CD14-positive monocyte (primary cell): ENCODE results near the gene COMMD10. TPM values are rescaled to one million over a fixed set of nuclear protein-coding genes. Genes with fewer than 3 reads are reported as not detected.

Source experiments
- DNase-seq, 3 donors: peaks; one replicate each; pipeline ENCODE4 v3.0.0-alpha.2; 2011 to 2022
- H2AFZ ChIP-seq: 2 replicates; pipeline ENCODE4 v1.6.0; 2012; ENCODE audit warnings: mild to moderate bottlenecking, low read depth, low read length, inconsistent platforms; ENCODE audit not compliant: insufficient read depth, poor library complexity, severe bottlenecking
- H3K27ac ChIP-seq, 2 donors: 1 replicate in 1 of 2; 2 replicates in 1 of 2; pipeline ENCODE4 v1.5.1; 2012 to 2013; ENCODE audit warnings: low read length in 2 of 2, control low read depth in 1 of 2, inconsistent platforms in 1 of 2, low read depth in 1 of 2, mild to moderate bottlenecking in 1 of 2
- H3K27me3 ChIP-seq, 2 donors: one replicate each; pipeline versions ENCODE4 v1.6.0 to v1.6.1; 2011 to 2013; ENCODE audit warnings: low read length in 2 of 2; ENCODE audit not compliant: control insufficient read depth in 2 of 2, insufficient read depth in 2 of 2
- H3K36me3 ChIP-seq, 2 donors: replicated peaks in 1 of 2; 1 replicate in 1 of 2; 2 replicates in 1 of 2; pipeline versions ENCODE4 v1.5.1 to v1.6.1; 2012 to 2013; ENCODE audit warnings: low read length in 2 of 2, control low read depth in 1 of 2, inconsistent platforms in 1 of 2, mild to moderate bottlenecking in 1 of 2; ENCODE audit not compliant: insufficient read depth in 2 of 2, control insufficient read depth in 1 of 2
- H3K4me1 ChIP-seq, 2 donors: 1 replicate in 1 of 2; 2 replicates in 1 of 2; pipeline versions ENCODE4 v1.5.1 to v1.6.1; 2012 to 2013; ENCODE audit warnings: low read length in 2 of 2, control low read depth in 1 of 2, inconsistent platforms in 1 of 2, mild to moderate bottlenecking in 1 of 2, moderate library complexity in 1 of 2; ENCODE audit not compliant: insufficient read depth in 2 of 2, control insufficient read depth in 1 of 2
- H3K4me2 ChIP-seq: replicated peaks from 2 replicates; pipeline ENCODE3; 2012; ENCODE audit warnings: low read length, moderate library complexity, mild to moderate bottlenecking; ENCODE audit not compliant: poor library complexity, severe bottlenecking; ENCODE audit errors: extremely low read depth
- H3K4me3 ChIP-seq, 3 experiments: fragments of 200-600 bp in 1 of 3; sonication (generic) in 1 of 3; replicated peaks in 1 of 3; 1 replicate in 2 of 3; 2 replicates in 1 of 3; pipeline ENCODE4 v1.5.1; 2011 to 2013; ENCODE audit warnings: low read length in 3 of 3, mild to moderate bottlenecking in 3 of 3, control low read depth in 2 of 3, low read depth in 2 of 3, inconsistent platforms in 1 of 3, moderate library complexity in 1 of 3
- H3K79me2 ChIP-seq: 2 replicates; pipeline ENCODE4 v1.6.0; 2012; ENCODE audit warnings: mild to moderate bottlenecking, control low read depth, inconsistent platforms, low read length, moderate library complexity; ENCODE audit not compliant: insufficient read depth
- H3K9ac ChIP-seq: 2 replicates; pipeline ENCODE4 v1.6.0; 2017; ENCODE audit warnings: low read length, mild to moderate bottlenecking; ENCODE audit not compliant: insufficient read depth, poor library complexity, severe bottlenecking
- H3K9me3 ChIP-seq, 2 donors: replicated peaks in 1 of 2; 1 replicate in 1 of 2; 2 replicates in 1 of 2; pipeline versions ENCODE4 v1.5.1 to v1.6.1; 2012 to 2013; ENCODE audit warnings: low read length in 2 of 2, control low read depth in 1 of 2; ENCODE audit not compliant: control insufficient read depth in 1 of 2, insufficient read depth in 1 of 2
- H4K20me1 ChIP-seq: 2 replicates; pipeline ENCODE4 v1.6.0; 2012; ENCODE audit warnings: mild to moderate bottlenecking, low read length, control low read depth, moderate library complexity; ENCODE audit not compliant: insufficient read depth
- H3K27ac Mint-ChIP-seq, 7 donors: one replicate each; pipeline ENCODE4 v1.8.0; 2020; ENCODE audit warnings: mild to moderate bottlenecking in 7 of 7, mixed read lengths in 7 of 7, moderate library complexity in 6 of 7, inconsistent platforms in 2 of 7
- H3K27me3 Mint-ChIP-seq, 3 donors: one replicate each; pipeline ENCODE4 v1.8.0; 2021 to 2022; ENCODE audit warnings: low read depth in 3 of 3, mild to moderate bottlenecking in 3 of 3, mixed read lengths in 3 of 3, moderate library complexity in 3 of 3, inconsistent platforms in 1 of 3
- H3K36me3 Mint-ChIP-seq, 2 donors: one replicate each; pipeline ENCODE4 v1.8.0; 2020; ENCODE audit warnings: mixed read lengths in 2 of 2, inconsistent platforms in 1 of 2, mild to moderate bottlenecking in 1 of 2
- H3K4me1 Mint-ChIP-seq: one replicate; pipeline ENCODE4 v1.8.0; 2020; ENCODE audit warnings: mild to moderate bottlenecking, mixed read lengths
- H3K4me3 Mint-ChIP-seq, 2 donors: one replicate each; pipeline ENCODE4 v1.8.0; 2020; ENCODE audit warnings: mild to moderate bottlenecking in 2 of 2, mixed read lengths in 2 of 2, moderate library complexity in 1 of 2
- H3K9me3 Mint-ChIP-seq, 7 donors: one replicate each; pipeline ENCODE4 v1.8.0; 2020 to 2022; ENCODE audit warnings: mixed read lengths in 7 of 7, mild to moderate bottlenecking in 6 of 7, moderate library complexity in 6 of 7, inconsistent platforms in 2 of 7
- WGBS: methylation state at CpG from one replicate; pipeline ENCODE4 v1.1.5; 2013; ENCODE audit warnings: missing lambda C conversion rate; ENCODE audit not compliant: insufficient coverage; 5-methylcytosine and 5-hydroxymethylcytosine counted together
- intact Hi-C, 2 donors: fragments of 100-400 bp; cut with micrococcal nuclease; formaldehyde crosslinking; loops; one replicate each; pipeline versions ENCODE4 v1.15.0 to v1.15.1; 2023
- polyA plus RNA-seq, 3 donors: library from polyadenylated mRNA; depleted of rRNA in 1 of 3; unstranded in 2 of 3; stranded (reverse) in 1 of 3; fragments of 300-500 nt in 2 of 3; fragments of >200 nt in 1 of 3; fragmentation: Illumina TruSeq in 2 of 3; gene quantifications; 1 replicate in 2 of 3; 2 replicates in 1 of 3; pipeline ENCODE4 v1.2.3, GENCODE V29; 2012 to 2021
- TF ChIP-seq, protein P1 (sequence below): fragments of 200-600 bp; IDR thresholded peaks from one replicate; pipeline ENCODE4 v1.8.0; 2022; ENCODE audit warnings: antibody characterized with exemption, mild to moderate bottlenecking

The COMMD10 gene
- polyA plus RNA-seq, 3 donors, result 16.9 to 86.1 (median 61.2) TPM

GRCh38 chr5:116135344-116135743 lies 50.5 kb downstream of the COMMD10 start:
- H3K4me1 Mint-ChIP-seq, result peaks cover 7% of the 10 kb centered on the region

GRCh38 chr5:116137544-116138378 lies 52.9 kb downstream of the COMMD10 start:
- peaks cover 9 to 22% of the 10 kb centered on the region in 2 donors for H3K36me3 ChIP-seq
- intact Hi-C loops, result no loop called here
- H3K79me2 ChIP-seq, result no peaks in the 10 kb centered on the region
- H3K4me1 ChIP-seq, result peaks cover 0 to 5% of the 10 kb centered on the region in 2 donors
- no peak overlapping the region for H3K4me3 ChIP-seq
- no peak overlapping the region for H3K9ac ChIP-seq
- no peak overlapping the region for H3K27ac ChIP-seq
- no peaks in the 10 kb centered on the region for H3K27me3 ChIP-seq
- H2AFZ ChIP-seq, result no peak overlapping the region
- peak; percentile 3 to 14 (median 8) for DNase-seq
- no peaks in the 10 kb centered on the region for H3K9me3 ChIP-seq
- Mint-ChIP-seq H3K4me3 (no peak overlapping the region), H3K27ac (no peak overlapping the region), H3K9me3 (peaks cover 0 to 3% (median 0%) of the 10 kb centered on the region in 7 donors), H3K27me3 (no peaks in the 10 kb centered on the region), H3K4me1 (peaks cover 7% of the 10 kb centered on the region), H3K36me3 (peaks cover 25 to 35% of the 10 kb centered on the region in 2 donors)
- no peak overlapping the region for H3K4me2 ChIP-seq
- no CpG with 5 or more reads among the region's 4 CpGs for WGBS
- no peaks in the 10 kb centered on the region for H4K20me1 ChIP-seq
- TF ChIP-seq, protein P1, sequence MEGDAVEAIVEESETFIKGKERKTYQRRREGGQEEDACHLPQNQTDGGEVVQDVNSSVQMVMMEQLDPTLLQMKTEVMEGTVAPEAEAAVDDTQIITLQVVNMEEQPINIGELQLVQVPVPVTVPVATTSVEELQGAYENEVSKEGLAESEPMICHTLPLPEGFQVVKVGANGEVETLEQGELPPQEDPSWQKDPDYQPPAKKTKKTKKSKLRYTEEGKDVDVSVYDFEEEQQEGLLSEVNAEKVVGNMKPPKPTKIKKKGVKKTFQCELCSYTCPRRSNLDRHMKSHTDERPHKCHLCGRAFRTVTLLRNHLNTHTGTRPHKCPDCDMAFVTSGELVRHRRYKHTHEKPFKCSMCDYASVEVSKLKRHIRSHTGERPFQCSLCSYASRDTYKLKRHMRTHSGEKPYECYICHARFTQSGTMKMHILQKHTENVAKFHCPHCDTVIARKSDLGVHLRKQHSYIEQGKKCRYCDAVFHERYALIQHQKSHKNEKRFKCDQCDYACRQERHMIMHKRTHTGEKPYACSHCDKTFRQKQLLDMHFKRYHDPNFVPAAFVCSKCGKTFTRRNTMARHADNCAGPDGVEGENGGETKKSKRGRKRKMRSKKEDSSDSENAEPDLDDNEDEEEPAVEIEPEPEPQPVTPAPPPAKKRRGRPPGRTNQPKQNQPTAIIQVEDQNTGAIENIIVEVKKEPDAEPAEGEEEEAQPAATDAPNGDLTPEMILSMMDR, result peak; percentile 83

More at GRCh38 chr5:116135344-116135743, 50.5 kb downstream of the COMMD10 start:
- H3K4me3 Mint-ChIP-seq, result no peak overlapping the region
- no peak overlapping the region for H3K9ac ChIP-seq
- no CpG with 5 or more reads among the region's 5 CpGs for WGBS
- H3K27ac Mint-ChIP-seq, result no peak overlapping the region
- intact Hi-C loops, result no loop called here
- no peaks in the 10 kb centered on the region for H4K20me1 ChIP-seq
- H3K36me3 Mint-ChIP-seq, result peaks cover 23 to 27% of the 10 kb centered on the region in 2 donors
- H3K27me3 Mint-ChIP-seq, result no peaks in the 10 kb centered on the region
- H3K27me3 ChIP-seq, result no peaks in the 10 kb centered on the region
- H3K9me3 ChIP-seq, result no peaks in the 10 kb centered on the region
- no peak overlapping the region for H3K4me3 ChIP-seq
- no peak overlapping the region for H2AFZ ChIP-seq
- H3K27ac ChIP-seq, result no peak overlapping the region
- H3K79me2 ChIP-seq, result no peaks in the 10 kb centered on the region
- H3K9me3 Mint-ChIP-seq, result peaks cover 0 to 3% (median 0%) of the 10 kb centered on the region in 7 donors
- H3K36me3 ChIP-seq, result peaks cover 7 to 22% of the 10 kb centered on the region in 2 donors
- TF ChIP-seq, protein P1, result no peak
- no peak for DNase-seq
- no peak overlapping the region for H3K4me2 ChIP-seq
- peaks cover 0 to 5% of the 10 kb centered on the region in 2 donors for H3K4me1 ChIP-seq
